ENCODE results near the gene IST1. TPM values are rescaled to one million over a fixed set of nuclear protein-coding genes. Genes with fewer than 3 reads are reported as not detected.
"Not testable (repeated sequence)": the region's sequence is repeated elsewhere in the genome, so short reads cannot be mapped to it uniquely, and the experiment has no call there.

The IST1 gene
- total RNA-seq, 1 donor from 2014 or later, result 309 TPM

DNA sequence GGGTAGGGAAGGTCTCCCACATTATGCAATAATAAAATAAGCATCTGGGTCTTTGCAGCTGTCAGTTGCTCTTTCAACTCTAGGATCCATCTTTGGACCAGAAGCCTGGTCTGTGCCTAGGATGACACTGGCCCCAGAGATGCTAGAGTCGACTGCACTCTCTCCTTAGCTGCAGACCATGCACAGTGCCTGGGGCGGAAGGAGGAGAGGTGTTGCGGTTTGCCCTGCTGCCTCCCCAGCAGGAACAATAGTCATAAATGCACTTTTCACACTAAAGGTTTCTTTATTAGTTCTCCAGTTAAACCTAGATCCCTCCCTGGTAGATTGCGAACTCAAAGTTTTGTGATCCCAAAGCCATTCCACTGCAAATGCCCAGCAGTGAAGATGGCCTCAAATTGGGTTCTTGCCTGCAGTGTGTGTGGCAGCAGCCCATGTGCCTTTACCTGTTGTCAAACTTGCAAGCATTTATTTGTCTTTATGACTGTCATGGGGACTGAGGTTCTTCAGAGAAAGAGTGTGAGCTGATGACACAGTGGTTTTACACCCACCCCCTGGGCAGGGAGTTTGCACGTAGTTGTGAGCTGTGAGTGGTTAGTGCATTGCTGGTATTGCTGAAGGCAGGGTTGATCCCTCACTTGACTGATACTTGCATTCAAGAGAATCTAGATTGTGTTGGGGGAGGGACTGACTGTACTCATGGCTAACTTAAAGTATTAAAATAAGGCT is 39.2 kb upstream of the IST1 start:
- Mint-ChIP-seq H3K27ac (no peak overlapping the region), H3K4me1 (no peaks in the 10 kb centered on the region), H3K36me3 (peaks cover 15% of the 10 kb centered on the region), H3K4me3 (no peak overlapping the region), H3K9me3 (no peaks in the 10 kb centered on the region), H3K27me3 (ENCODE audit: low read depth) (no peaks in the 10 kb centered on the region)
- no peak for TF ChIP-seq CTCF (IDR thresholded peaks at IDR 0.05; ENCODE audit: unreplicated experiment)
- DNase-seq (ENCODE audit: low spot score in 2 of 2, unreplicated experiment in 2 of 2), result no peak

- peaks cover 19% of the 10 kb centered on the region for H3K36me3 Mint-ChIP-seq
- no peak overlapping the region for H3K27ac Mint-ChIP-seq
- H3K4me1 Mint-ChIP-seq, result no peaks in the 10 kb centered on the region
- no peak for DNase-seq (ENCODE audit: low spot score in 2 of 2, unreplicated experiment in 2 of 2)
- H3K4me3 Mint-ChIP-seq, result no peak overlapping the region
- TF ChIP-seq CTCF (IDR thresholded peaks at IDR 0.05; ENCODE audit: unreplicated experiment), result no peak
- no peaks in the 10 kb centered on the region for H3K27me3 Mint-ChIP-seq (ENCODE audit: low read depth)
- H3K9me3 Mint-ChIP-seq, result no peaks in the 10 kb centered on the region
Measured at GRCh38 chr16:71859762-71860521, 35.4 kb upstream of the IST1 start.

GRCh38 chr16:71863995-71864394 is 31.3 kb upstream of the IST1 start:
- Mint-ChIP-seq H3K4me1 (no peaks in the 10 kb centered on the region), H3K36me3 (peaks cover 27% of the 10 kb centered on the region), H3K9me3 (no peaks in the 10 kb centered on the region), H3K27ac (no peak overlapping the region), H3K27me3 (ENCODE audit: low read depth) (no peaks in the 10 kb centered on the region), H3K4me3 (no peak overlapping the region)
- no peak for DNase-seq (ENCODE audit: low spot score in 2 of 2, unreplicated experiment in 2 of 2)
- TF ChIP-seq CTCF (IDR thresholded peaks at IDR 0.05; ENCODE audit: unreplicated experiment), result no peak

DNA sequence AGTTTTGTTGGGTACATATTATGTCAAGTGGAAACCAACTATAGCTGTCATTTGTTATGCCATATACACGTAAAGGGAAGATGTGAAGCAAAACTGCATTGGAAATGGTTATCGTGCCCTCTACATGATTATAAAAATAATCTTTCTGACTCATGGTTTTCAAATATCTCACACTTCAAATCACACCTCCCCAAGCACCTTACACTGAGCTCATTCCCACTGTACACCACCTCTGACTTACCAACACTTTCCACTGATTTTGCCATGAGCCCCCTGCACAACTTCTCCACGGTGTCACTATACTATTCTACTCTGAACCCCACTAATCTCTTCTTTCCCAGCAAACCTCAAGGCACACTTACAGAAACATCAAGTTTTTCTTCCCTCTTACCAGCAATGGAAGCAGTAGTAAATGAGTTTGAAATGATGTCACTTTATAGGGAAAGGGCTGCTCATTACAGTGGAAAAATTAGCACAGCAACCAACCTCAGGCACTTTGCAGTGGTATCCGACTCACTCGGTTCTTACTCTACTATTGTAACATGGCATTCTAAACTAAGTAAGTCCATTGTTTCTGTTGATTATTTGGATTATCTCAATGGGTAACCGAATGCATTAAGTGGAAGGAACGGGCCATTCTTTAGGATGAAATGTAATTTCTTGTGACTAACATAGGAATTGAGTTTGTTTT is 30.0 kb upstream of the IST1 start:
- no peak for DNase-seq (ENCODE audit: low spot score in 2 of 2, unreplicated experiment in 2 of 2)
- Mint-ChIP-seq H3K4me1 (no peaks in the 10 kb centered on the region), H3K4me3 (no peak overlapping the region), H3K27me3 (ENCODE audit: low read depth) (no peaks in the 10 kb centered on the region), H3K36me3 (peaks cover 29% of the 10 kb centered on the region), H3K9me3 (no peaks in the 10 kb centered on the region), H3K27ac (no peak overlapping the region)
- TF ChIP-seq CTCF (IDR thresholded peaks at IDR 0.05; ENCODE audit: unreplicated experiment), result no peak

DNA sequence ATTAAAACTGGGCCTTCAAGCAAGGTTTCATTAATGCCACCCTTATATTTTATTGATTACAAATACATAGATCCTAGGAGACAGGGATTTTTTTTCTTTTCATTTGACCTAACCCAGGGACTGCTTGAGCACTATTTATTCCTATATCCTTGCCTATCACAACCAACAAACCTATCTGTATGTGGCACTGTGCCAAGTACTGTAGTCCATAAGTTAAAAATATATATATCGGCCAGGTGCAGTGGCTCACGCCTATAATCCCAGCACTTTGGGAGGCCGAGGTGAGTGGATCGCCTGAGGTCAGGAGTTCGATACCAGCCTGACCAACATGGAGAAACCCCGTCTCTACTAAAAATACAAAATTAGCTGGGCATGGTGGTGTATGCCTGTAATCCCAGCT is 28.2 kb upstream of the IST1 start:
- H3K27me3 Mint-ChIP-seq (ENCODE audit: low read depth); DNase-seq (ENCODE audit: low spot score in 2 of 2, unreplicated experiment in 2 of 2); H3K4me1 Mint-ChIP-seq; H3K9me3 Mint-ChIP-seq; H3K4me3 Mint-ChIP-seq; H3K27ac Mint-ChIP-seq: not testable (repeated sequence)
- peaks cover 31% of the 10 kb centered on the region for H3K36me3 Mint-ChIP-seq

- H3K4me3 Mint-ChIP-seq, result no peak overlapping the region
- no peaks in the 10 kb centered on the region for H3K9me3 Mint-ChIP-seq
- peaks cover 31% of the 10 kb centered on the region for H3K36me3 Mint-ChIP-seq
- no peak overlapping the region for H3K27ac Mint-ChIP-seq
- H3K27me3 Mint-ChIP-seq (ENCODE audit: low read depth), result no peaks in the 10 kb centered on the region
- DNase-seq (ENCODE audit: low spot score in 2 of 2, unreplicated experiment in 2 of 2), result no peak
- TF ChIP-seq CTCF (IDR thresholded peaks at IDR 0.05; ENCODE audit: unreplicated experiment), result no peak
- no peaks in the 10 kb centered on the region for H3K4me1 Mint-ChIP-seq
Measured at GRCh38 chr16:71867939-71868338, 27.4 kb upstream of the IST1 start.

All from mesothelial cell of epicardium (in vitro differentiated cells).